ENCODE measurements around the gene PRTFDC1. TPM values are rescaled to one million over a fixed set of nuclear protein-coding genes. Genes with fewer than 3 reads are reported as not detected.
"Not testable (repeated sequence)": the region's sequence is repeated elsewhere in the genome, so short reads cannot be mapped to it uniquely, and the experiment has no call there.

Gene PRTFDC1
- total RNA-seq, 4 donors from 2014 or later, result 0.31 to 5.4 (median 2.3) TPM; not detected in 1

GRCh38 chr10:24920907-24921881 lies 31.2 kb downstream of the PRTFDC1 start:
- Histone ChIP-seq H3K36me3 (no peaks in the 10 kb centered on the region), H3K27ac (no peak overlapping the region), H3K4me1 (no peaks in the 10 kb centered on the region), H3K9me3 (no peaks in the 10 kb centered on the region), H3K4me3 (no peak overlapping the region), H3K27me3 (no peaks in the 10 kb centered on the region)
- TF ChIP-seq CTCF (IDR thresholded peaks at IDR 0.05 in 4 of 5, conservative IDR thresholded peaks at IDR 0.05 in 1 of 5) (no peak), POLR2A (IDR thresholded peaks at IDR 0.05) (no peak)
- ATAC-seq (peak in 1 of 2 donors; percentile 46), DNase-seq (peak; percentile 16 to 32)
- intact Hi-C loops (cut with DNase I; ENCODE audit: low total_unique reads), result no loop called here
- in situ Hi-C loops (cut with MboI; ENCODE audit: low sequenced_read_pairs in 4 of 4), result no loop called here

- H3K4me3 ChIP-seq; in situ Hi-C loops (cut with MboI; ENCODE audit: low sequenced_read_pairs in 4 of 4); H3K9me3 ChIP-seq; intact Hi-C loops (cut with DNase I; ENCODE audit: low total_unique reads); H3K27me3 ChIP-seq; DNase-seq; H3K4me1 ChIP-seq; ATAC-seq; H3K36me3 ChIP-seq; H3K27ac ChIP-seq: not testable (repeated sequence)
Observed at GRCh38 chr10:24920192-24920591, 32.2 kb downstream of the PRTFDC1 start.

GRCh38 chr10:24919629-24920028 lies 32.8 kb downstream of the PRTFDC1 start:
- H3K36me3 ChIP-seq; DNase-seq; H3K4me1 ChIP-seq; H3K4me3 ChIP-seq; H3K27me3 ChIP-seq; H3K9me3 ChIP-seq; H3K27ac ChIP-seq; in situ Hi-C loops (cut with MboI; ENCODE audit: low sequenced_read_pairs in 4 of 4); ATAC-seq; intact Hi-C loops (cut with DNase I; ENCODE audit: low total_unique reads): not testable (repeated sequence)

GRCh38 chr10:24917979-24918378 lies 34.4 kb downstream of the PRTFDC1 start:
- H3K4me3 ChIP-seq, result no peak overlapping the region
- DNase-seq (no peak), ATAC-seq (no peak)
- H3K4me1 ChIP-seq, result no peaks in the 10 kb centered on the region
- TF ChIP-seq CTCF (IDR thresholded peaks at IDR 0.05 in 4 of 5, conservative IDR thresholded peaks at IDR 0.05 in 1 of 5), result no peak
- TF ChIP-seq POLR2A (IDR thresholded peaks at IDR 0.05), result no peak
- no peaks in the 10 kb centered on the region for H3K9me3 ChIP-seq
- in situ Hi-C loops (cut with MboI; ENCODE audit: low sequenced_read_pairs in 4 of 4), result no loop called here
- H3K27ac ChIP-seq, result no peak overlapping the region
- intact Hi-C loops (cut with DNase I; ENCODE audit: low total_unique reads), result no loop called here
- H3K36me3 ChIP-seq, result no peaks in the 10 kb centered on the region
- H3K27me3 ChIP-seq, result no peaks in the 10 kb centered on the region

GRCh38 chr10:24917493-24917892 lies 34.9 kb downstream of the PRTFDC1 start:
- in situ Hi-C loops (cut with MboI; ENCODE audit: low sequenced_read_pairs in 4 of 4), result no loop called here
- no peak overlapping the region for H3K27ac ChIP-seq
- H3K4me3 ChIP-seq, result no peak overlapping the region
- DNase-seq (no peak), ATAC-seq (no peak)
- no peaks in the 10 kb centered on the region for H3K9me3 ChIP-seq
- H3K4me1 ChIP-seq, result no peaks in the 10 kb centered on the region
- no peaks in the 10 kb centered on the region for H3K36me3 ChIP-seq
- no peaks in the 10 kb centered on the region for H3K27me3 ChIP-seq
- intact Hi-C loops (cut with DNase I; ENCODE audit: low total_unique reads), result no loop called here
- TF ChIP-seq CTCF (IDR thresholded peaks at IDR 0.05 in 4 of 5, conservative IDR thresholded peaks at IDR 0.05 in 1 of 5), result no peak
- TF ChIP-seq POLR2A (IDR thresholded peaks at IDR 0.05), result no peak
